T-helper 1 cell treated with Interleukin-12 subunit alpha and Interleukin-12 subunit beta and Interleukin-4 antibody, amounts not matched to agents 30 ng/mL and 1 ng/mL, for 36 hours (primary cell): ENCODE data around the gene LYZ. TPM values are rescaled to one million over a fixed set of nuclear protein-coding genes. Genes with fewer than 3 reads are reported as not detected.
"Not testable (repeated sequence)": the region's sequence is repeated elsewhere in the genome, so short reads cannot be mapped to it uniquely, and the experiment has no call there.

Experiments used
- intact Hi-C: fragments of 100-400 bp; cut with micrococcal nuclease; formaldehyde crosslinking; loops from one replicate; pipeline ENCODE4 v1.15.1; 2024
- total RNA-seq: library from RNA; stranded (reverse); gene quantifications from 2 replicates; pipeline ENCODE4 v1.2.3, GENCODE V29; 2022

LYZ gene
- 1.3 and 1.8 TPM in 2 replicates for total RNA-seq

DNA sequence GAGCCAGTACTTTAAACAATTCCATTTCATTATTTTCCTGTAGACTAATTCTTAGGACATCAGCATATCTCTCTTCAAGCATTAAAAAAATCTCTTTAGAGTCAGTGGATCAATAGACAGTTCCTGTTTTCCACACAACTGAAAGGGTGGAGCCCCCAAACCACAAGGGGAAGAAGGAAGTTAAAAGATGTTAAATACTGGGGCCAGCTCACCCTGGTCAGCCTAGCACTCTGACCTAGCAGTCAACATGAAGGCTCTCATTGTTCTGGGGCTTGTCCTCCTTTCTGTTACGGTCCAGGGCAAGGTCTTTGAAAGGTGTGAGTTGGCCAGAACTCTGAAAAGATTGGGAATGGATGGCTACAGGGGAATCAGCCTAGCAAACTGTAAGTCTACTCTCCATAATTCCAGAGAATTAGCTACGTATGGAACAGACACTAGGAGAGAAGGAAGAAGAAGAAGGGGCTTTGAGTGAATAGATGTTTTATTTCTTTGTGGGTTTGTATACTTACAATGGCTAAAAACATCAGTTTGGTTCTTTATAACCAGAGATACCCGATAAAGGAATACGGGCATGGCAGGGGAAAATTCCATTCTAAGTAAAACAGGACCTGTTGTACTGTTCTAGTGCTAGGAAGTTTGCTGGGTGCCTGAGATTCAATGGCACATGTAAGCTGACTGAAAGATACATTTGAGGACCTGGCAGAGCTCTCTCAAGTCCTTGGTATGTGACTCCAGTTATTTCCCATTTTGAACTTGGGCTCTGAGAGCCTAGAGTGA is at the start of gene LYZ:
Gene LYZ (plus strand): TSS at position 220 of the 777 bp plus-strand sequence. CDS start 28 bp downstream, at position 248.
- intact Hi-C loops: no loop called here

DNA sequence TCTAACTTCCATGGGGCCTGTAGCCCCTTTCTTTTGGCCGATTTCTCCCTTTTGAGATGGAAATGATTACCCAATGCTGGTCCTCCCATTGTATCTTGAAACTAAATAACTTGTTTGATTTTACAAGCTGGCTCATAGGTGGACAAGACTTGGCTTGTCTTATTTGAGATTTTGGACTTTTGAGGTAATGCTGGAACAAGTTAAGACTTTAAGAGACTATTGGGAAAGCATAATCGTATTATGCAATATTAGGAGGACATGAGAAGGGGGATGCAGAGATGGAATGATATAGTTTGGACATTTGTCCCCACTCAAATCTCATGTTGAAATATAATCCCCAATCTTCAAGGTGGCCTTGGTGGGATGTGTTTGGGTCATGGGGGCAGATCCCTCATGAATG is 49.2 kb upstream of the LYZ start:
- intact Hi-C loops: no loop called here

DNA sequence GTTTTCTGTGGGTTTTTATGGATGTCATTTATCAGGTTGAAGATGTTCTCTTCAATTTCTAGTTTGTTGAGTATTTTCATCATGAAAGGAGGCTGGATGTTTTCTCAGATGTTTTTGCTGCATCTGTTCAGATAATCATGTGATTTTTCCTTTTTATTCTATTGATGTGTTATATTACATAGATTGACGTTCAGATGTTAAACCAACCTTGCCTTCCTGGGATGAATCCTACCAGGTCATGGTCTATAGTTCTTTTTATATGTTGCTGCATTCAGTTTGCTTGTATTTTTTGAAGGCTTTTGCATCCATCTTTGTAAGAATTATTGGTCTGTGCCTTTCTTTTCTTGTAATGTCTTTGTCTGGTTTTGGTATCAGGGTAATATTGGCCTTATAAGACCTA is 43.9 kb upstream of the LYZ start:
- intact Hi-C loops: no loop called here

DNA sequence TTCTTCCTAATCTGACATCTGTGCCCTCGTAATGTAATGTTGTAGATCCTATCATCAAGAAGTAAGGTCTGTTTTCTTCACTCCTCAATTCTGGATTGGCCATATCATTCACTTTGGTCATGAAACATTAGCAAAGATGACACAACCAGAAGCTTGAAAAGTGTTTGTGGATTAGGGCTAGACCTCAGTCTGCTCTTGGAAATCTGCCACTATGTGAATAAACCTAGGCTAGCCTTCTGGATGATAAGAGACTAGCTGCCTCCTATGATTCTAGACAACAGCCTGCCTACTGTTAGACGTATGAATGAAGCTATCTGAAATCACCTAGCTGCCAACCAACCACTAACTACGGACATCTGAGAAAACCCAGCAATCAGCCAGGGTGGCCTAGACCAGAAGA is 38.7 kb upstream of the LYZ start:
- intact Hi-C loops: no loop called here

DNA sequence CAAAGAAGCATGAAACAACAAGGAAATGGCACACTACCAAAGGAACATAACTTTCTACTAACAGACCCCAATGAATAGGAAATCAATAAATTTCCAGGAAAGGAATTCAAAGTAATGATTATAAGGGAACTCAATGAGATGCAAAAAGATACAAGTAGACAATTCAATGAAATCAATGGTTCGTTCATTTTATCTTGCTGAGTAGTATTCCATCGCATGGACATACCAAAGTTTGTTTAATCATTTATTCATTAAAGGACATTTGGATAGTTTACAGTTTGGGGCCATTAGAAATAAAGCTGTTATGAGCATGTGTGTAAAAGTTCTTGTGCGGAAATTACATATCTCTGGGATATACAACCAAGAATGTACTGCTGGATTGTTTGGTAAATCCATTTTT is 35.0 kb upstream of the LYZ start:
- intact Hi-C loops: no loop called here

DNA sequence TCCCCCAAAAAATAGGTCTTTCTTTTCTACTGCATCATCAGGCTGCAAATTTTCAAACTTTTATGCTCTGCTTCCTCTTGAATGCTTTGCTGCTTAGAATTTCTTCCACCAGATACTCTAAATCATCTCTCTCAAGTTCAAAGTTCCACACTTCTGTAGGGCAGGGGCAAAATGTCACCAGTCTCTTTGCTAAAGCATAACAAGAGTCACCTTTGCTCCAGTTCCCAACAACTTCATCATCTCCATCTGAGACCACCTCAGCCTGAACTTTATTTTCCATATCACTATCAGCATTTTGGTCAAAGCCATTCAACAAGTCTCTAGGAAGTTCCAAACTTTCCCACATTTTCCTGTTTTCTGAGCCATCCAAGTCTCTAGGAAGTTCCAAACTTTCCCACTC is 31.4 kb upstream of the LYZ start:
- intact Hi-C loops: not testable (repeated sequence)

DNA sequence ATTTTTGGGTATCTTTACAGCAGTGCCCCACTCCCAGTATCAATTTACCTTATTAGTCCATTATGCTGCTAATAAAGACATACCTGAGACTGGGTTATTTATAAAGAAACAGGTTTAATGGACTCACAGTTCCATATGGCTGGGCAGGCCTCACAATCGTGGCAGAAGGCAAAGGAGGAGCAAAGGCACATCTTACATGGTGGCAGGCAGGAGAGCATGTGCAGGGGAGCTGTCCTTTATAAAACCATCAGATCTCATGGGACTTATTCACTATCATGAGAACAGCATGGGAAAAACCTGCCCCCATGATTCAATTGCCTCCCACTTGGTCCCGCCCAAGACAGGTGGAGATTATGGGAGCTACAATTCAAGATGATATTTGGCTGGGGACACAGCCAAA is 30.9 kb upstream of the LYZ start:
- intact Hi-C loops: not testable (repeated sequence)

DNA sequence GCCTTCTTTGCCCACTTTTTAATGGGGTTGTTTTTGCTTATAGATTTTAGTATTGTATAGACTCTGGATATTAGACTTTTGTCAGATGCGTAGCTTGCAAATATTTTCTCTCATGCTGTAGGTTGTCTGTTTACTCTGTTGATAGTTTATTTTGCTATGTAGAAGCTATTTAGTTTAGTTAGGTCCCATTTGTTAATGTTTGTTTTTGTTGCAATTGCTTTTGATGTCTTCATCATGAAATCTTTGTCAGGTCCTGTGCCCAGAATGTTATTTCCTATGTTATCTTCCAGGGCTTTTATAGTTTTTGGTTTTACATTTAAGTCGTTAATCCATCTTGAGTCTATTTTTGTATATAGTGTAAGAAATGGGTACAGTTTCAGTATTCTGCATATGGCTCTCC is 30.0 kb upstream of the LYZ start:
- intact Hi-C loops: no loop called here

DNA sequence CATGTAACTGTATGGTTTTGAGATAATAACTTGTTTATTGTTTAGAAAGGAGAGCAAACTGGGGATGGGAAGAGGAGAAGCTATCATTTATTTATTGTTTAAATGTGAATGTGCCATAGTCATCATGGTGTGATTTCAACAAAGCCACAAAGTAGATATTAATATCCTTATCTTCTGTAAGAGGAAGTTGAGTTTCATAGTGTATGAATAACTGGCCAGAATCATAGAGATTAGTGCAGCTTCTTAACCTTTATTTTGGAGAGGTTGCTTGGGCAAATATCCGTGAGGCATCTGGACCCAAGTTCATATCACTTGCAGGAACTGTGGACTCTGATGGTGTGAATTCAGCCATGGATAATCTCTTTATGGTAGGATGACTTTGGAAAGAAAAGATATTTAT is 26.8 kb upstream of the LYZ start:
- intact Hi-C loops: no loop called here

DNA sequence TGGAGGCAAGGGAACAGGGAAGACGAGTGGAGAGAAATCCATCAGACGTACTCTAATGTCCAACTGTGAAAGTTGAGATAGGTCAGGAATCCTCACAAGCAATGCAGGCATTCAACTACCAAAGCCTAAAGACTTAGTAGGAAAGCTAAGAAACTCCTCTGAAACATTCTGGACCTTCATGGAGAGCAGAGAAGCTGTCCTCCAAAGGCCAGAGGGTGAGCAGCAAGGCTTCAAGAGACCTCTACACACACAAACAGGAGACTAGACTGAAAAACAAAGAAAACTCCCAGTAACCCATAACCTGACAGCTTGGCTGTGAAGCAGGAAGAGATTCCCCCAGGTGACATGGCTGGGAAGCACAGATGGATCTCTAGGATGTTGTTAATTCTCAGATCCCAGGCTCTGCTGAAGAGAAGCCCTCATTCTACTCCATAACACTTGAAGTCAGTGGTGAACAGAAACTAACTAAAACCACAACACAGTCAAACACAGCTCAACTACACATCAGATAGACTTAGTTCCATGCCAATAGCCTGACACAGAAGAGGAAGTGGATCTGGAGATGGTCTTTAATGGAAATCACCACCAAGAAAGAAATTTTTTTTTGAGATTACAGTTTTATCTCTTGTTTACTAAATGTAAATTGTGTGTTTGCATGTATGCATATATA is 23.2 kb upstream of the LYZ start:
- intact Hi-C loops: no loop called here

DNA sequence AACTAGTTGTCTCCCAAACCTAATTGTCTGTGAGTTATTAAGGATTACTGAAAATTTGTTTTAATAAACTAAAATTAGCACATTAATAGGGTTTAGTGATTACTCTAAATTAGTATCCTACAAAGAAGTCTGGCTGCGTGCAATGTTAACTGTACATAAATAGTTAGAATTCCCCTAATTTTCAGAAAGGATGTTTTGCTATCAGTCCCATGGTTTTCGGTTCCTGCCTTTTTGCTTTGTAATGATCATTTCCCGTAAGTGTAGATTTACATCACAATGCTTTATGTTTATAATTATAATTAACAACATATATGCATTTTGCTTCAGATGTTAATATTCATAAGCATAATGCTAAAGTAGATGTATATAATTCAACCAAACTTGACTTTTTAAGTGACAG is 19.8 kb upstream of the LYZ start:
- intact Hi-C loops: no loop called here

DNA sequence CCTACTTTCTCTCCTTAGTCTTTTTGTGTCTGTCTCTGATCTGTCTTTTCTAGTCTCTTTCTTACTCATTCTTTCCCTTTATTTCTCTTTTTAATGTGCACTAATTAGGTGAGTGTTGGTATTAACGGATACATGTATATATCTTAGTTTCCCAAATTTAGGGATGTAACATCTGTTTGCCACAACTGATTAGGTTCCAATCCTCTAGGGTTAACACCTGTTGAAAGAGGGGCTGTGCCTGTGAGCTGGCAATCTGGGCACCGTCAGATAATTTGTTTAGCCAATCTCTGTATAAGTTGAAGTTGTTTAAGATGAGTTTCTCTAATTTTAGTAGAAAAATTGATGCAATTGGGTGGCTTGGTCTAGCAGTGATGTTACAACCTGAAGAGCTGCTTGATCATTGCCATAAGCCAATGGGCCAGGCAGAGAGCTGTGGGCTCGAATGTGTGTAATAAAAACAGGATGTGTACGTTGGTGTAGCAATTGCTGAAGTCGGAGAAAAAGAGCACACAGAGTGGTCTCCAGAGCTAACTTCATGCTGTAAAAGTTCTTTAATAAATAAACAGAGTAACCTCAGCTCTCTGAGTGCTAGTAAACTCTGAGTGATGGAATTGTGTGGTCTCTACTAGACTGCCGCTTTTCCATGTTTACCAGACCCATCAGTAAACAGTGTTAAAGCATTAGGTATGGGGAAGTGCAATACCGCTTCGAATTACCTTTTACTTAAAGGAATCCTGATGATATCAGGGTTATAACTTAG is 18.3 kb upstream of the LYZ start:
- intact Hi-C loops: loop anchor here (1.0 kb wide), 1 partner anchor 91 kb away; the partner anchor contains the start of gene CPSF6

DNA sequence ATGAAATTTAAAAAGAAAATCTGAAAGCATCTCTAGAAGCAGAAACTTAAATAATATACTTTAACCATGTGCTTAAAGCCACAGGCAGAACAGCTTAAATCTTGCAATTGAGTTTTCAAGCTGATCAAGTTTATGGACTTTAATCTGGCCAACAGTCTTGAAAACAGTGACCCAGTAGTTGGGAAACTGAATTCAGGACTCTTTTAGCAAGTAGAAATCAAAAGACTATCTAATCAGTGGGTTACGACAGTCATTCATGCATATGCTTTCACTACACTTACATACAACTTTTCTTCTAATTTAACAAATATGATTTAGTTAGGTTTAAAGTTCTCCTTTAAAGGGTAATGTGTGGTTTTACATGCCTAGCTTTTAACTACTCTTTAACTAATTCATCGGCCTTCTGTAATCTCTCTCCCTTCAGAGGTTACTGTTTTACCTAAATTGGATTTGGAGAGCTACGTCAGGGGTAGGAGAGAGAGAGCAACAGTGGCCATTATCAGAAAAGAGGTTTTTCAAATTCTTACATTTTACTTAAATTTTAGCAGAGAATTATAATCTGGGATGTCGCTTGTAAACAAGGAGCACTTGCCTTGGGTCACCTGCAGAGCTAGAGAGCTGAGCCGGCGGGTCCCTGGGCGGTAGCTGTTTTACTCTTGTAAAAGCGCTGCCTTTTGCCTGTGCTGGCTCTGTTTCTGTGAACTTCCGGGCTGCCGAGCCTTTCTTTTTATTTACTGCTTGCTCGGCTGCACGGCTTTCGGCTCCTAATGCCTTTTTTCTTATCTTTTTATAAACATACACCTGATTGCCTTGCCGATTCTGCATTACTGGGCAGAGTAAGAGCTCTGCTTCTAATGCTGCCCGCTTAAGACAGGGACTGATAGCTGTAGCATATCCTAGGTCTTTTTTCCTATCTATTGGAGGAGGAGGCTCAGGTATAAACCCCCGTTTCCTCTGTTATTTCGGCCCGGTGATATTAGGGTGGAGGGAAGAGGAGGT is 17.4 kb upstream of the LYZ start:
- intact Hi-C loops: loop anchor here (1.0 kb wide), 4 partner anchors 27 to 176 kb away; partner anchors contain the start of gene CPSF6

DNA sequence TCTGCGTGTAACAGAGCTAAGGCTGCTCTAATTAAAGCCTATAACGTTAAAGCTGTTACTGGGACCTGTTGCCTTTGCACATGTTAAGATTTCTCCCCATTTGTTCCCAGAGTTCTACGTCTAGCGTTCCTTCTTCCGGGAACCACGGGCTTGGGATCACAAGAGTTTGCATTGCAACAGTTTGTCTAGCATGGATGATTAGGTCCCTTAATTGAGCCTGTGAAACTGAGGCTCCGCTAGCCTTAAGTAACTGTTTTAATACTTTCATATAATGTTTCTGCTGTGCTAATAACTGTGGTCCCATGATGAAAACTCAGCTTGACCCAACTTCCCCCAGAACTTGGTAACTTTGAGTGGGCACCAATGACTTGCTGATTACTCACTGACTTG is 16.7 kb upstream of the LYZ start:
- intact Hi-C loops: loop anchor here (1.0 kb wide), 3 partner anchors 26 to 177 kb away; no protein-coding TSS in a partner anchor

DNA sequence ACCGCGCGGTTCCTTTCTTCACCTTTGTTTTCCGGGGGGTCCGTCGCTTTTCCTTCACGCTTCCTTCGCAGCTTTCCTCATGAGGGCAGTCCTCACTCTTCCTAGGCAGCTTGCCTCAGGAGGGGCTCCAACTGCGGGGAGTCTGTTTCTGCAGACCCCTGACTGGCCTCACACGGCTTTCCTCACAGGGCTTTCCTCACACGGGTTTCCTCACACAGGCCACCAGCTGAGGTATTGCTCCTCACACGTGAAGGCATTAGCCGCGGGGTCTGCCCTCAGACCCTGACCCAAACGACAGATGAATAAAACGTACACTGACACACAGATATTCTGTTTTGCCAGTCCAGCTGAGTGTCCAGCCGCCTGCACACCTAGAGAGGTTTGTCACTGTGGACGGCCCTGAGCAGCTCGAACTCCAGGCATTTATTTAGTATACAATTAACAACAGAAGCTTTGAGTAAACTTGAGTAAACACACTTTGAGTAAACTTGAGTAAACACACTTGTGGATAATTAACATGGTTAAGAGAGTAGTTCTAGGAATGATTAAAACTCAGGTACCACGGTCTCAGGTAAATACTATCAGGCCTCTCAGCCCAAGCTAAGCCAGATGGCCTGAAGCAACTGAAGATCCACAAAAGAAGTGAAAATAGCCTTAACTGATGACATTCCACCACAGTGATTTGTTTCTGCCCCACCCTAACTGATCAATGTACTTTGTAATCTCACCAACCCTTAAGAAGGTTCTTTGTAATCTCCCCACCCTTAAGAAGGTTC is 16.1 kb upstream of the LYZ start:
- intact Hi-C loops: loop anchor here (1.0 kb wide), 3 partner anchors 25 to 178 kb away; no protein-coding TSS in a partner anchor

DNA sequence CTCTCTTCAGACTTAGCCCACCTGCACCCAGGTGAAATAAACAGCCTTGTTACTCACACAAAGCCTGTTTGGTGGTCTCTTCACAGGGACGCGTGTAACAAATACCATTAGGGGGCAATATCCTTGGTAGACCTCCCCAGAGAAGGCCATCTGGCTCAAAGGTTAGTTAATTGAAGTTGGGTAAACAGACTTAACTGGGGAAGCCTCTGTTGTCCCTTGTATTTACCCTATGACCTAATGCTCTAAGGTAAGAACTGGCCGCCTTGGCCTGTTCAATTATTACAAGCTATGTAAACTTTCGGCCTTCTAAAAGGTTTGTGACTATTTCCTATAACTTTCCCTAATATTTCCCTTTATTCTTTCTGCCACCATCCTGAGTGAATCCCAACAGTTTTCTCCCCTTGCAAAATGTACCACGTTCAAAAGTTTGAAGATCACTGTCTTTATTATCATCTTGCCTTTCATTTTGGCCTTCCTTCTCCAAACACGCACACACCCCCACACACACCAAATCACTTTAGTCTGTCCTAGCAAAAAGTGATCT is 15.3 kb upstream of the LYZ start:
- intact Hi-C loops: no loop called here

DNA sequence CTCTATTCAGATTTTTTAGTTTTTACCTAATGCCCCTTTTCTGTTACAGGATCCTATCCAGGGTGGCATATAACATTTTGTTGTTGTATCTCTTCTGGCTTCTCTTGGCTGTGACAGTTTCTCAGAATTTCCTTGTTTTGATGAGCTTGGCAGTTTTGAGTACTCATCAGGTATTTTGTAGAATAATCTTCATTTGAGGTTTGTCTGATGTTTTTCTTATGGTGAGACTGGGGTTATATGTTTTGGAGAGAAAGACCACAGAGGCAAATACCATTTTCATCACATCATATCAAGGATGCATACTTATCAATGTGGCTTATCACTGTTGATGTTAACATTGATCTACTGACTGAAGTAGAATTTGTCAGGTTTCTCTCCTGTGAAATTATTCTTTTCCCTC is 14.0 kb upstream of the LYZ start:
- intact Hi-C loops: no loop called here

DNA sequence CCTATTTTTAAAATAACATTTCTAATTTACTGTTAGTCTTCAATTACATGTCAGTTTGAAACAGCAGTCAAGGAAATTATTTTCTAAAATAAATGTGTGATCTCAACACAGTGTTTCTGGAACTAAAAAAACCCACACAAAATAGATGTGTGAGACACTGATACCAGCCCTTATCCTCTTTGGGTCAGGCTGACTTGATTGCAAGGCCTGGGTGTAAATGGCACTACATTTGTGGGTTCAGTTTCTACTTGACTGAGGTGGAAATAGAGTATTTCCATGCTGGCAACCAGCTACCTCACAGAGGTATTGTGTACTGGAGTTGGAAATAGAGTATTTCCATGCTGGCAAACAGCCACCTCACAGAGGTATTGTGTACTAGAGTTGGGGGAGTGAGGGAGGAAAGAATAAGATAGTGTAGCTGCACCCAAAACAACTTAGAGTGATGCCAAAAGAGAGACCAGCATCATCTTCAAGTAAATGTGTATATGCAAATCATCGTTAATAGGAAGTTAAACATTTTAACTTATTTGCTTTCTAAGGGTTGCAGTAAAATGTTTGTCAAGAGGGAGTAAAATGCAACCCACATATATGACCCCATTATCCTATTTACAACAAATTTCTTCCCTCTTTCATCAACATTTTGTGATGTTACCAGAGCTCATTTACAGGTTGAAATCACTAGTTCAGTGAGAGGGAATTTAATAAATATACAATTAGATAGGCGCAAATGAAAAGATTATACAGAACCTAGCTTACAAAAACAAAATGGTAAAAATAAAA is 10.7 kb upstream of the LYZ start:
- intact Hi-C loops: no loop called here
